Natural killer cell (primary cell): ENCODE results near the gene METTL9. TPM values are rescaled to one million over a fixed set of nuclear protein-coding genes. Genes with fewer than 3 reads are reported as not detected.

Experiments
- ATAC-seq, 3 donors: fragments of 150-1000 bp in 2 of 3; fragments of 200-7000 bp in 1 of 3; cut with Tn5 transposase; 1 replicate in 1 of 3; 2 replicates in 2 of 3; pipeline ENCODE4 v1.10.0; 2021; ENCODE audit warnings: mild to moderate bottlenecking in 2 of 3, moderate library complexity in 2 of 3
- DNase-seq, 2 donors: peaks; one replicate each; pipeline versions ENCODE4 v3.0.0 to v3.0.0-alpha.2; 2013 to 2021; ENCODE audit warnings: mixed read lengths in 1 of 2
- H3K27ac ChIP-seq: one replicate; pipeline ENCODE4 v1.5.1; 2013; ENCODE audit warnings: mild to moderate bottlenecking, low read length
- H3K27me3 ChIP-seq: one replicate; pipeline ENCODE4 v1.6.1; 2013; ENCODE audit warnings: low read length; ENCODE audit not compliant: control insufficient read depth, insufficient read depth
- H3K36me3 ChIP-seq: one replicate; pipeline ENCODE4 v1.6.1; 2013; ENCODE audit warnings: low read length; ENCODE audit not compliant: control insufficient read depth, insufficient read depth
- H3K4me1 ChIP-seq: one replicate; pipeline ENCODE4 v1.6.1; 2013; ENCODE audit warnings: low read length; ENCODE audit not compliant: control insufficient read depth, insufficient read depth
- H3K4me3 ChIP-seq: one replicate; pipeline ENCODE4 v1.5.1; 2013; ENCODE audit warnings: low read length
- H3K9me3 ChIP-seq: one replicate; pipeline ENCODE4 v1.6.1; 2013; ENCODE audit warnings: low read length; ENCODE audit not compliant: control insufficient read depth, insufficient read depth
- H3K27ac Mint-ChIP-seq, 2 donors: one replicate each; pipeline ENCODE4 v1.8.0; 2022; ENCODE audit warnings: mild to moderate bottlenecking in 2 of 2, mixed read lengths in 2 of 2, moderate library complexity in 1 of 2
- H3K27me3 Mint-ChIP-seq, 2 donors: one replicate each; pipeline ENCODE4 v1.8.0; 2022; ENCODE audit warnings: low read depth in 2 of 2, mixed read lengths in 2 of 2
- H3K36me3 Mint-ChIP-seq: one replicate; pipeline ENCODE4 v1.8.0; 2022; ENCODE audit warnings: mixed read lengths
- H3K4me1 Mint-ChIP-seq, 2 donors: one replicate each; pipeline ENCODE4 v1.8.0; 2022; ENCODE audit warnings: mixed read lengths in 2 of 2
- H3K4me3 Mint-ChIP-seq: one replicate; pipeline ENCODE4 v1.8.0; 2022; ENCODE audit warnings: mild to moderate bottlenecking, moderate library complexity, mixed read lengths
- H3K9me3 Mint-ChIP-seq, 2 donors: one replicate each; pipeline ENCODE4 v1.8.0; 2022; ENCODE audit warnings: mixed read lengths in 2 of 2
- WGBS: methylation state at CpG from one replicate; pipeline ENCODE4 v1.1.7; 2013; ENCODE audit warnings: missing lambda C conversion rate; ENCODE audit not compliant: insufficient coverage; 5-methylcytosine and 5-hydroxymethylcytosine counted together
- intact Hi-C: fragments of 100-400 bp; cut with micrococcal nuclease; formaldehyde crosslinking; loops from one replicate; pipeline ENCODE4 v1.14.2; 2022
- total RNA-seq, 4 donors: library from RNA; stranded (reverse); fragments of 120-200 nt in 1 of 4; gene quantifications; one replicate each; pipeline versions ENCODE4 v1.2.3 to v1.2.4, GENCODE V29; 2013 to 2022
- TF ChIP-seq, protein P1 (sequence below): fragments of 200-600 bp; IDR thresholded peaks from one replicate; pipeline ENCODE4 v1.8.0; 2022; ENCODE audit warnings: antibody characterized with exemption

METTL9 gene
- total RNA-seq, 3 donors from 2014 or later (not counting 1 experiment from before 2014, with no cell fraction given): 73.1 to 110 (median 85.1) TPM

DNA sequence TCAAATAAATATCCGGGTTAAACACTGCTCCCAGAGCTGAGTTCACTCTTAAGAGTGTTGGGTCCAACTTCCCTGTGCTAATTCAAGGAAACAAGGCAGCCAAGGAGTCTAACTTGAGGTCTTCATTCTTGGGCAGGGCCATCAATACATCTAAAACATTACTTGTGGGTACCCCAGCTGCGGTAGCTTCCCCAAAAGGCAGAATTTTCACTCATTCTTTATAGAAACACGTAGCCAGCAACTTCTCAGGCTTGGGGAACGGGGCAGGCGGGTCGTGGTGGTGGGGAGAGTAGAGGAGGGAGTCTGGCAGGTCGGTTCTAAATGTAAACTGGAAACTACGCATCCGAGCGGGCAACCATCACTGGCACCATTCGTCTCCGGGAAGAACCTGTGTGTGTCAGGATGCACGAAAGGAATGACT is 666 bp upstream of the METTL9 start:
- Histone ChIP-seq H3K27me3 (no peaks in the 10 kb centered on the region), H3K9me3 (no peaks in the 10 kb centered on the region), H3K4me1 (peaks cover 5% of the 10 kb centered on the region), H3K4me3 (peak overlapping the region; percentile 71), H3K36me3 (no peaks in the 10 kb centered on the region), H3K27ac (peak overlapping the region; percentile 93)
- H3K4me3 Mint-ChIP-seq: peak overlapping the region; percentile 95
- no peaks in the 10 kb centered on the region for H3K36me3 Mint-ChIP-seq
- WGBS: 2% methylated on average over 12 of the region's 13 CpGs
- no peaks in the 10 kb centered on the region for H3K27me3 Mint-ChIP-seq
- ATAC-seq: peak in 1 of 3 donors; percentile 3
- H3K4me1 Mint-ChIP-seq: peaks cover 29 to 42% of the 10 kb centered on the region in 2 donors
- no peaks in the 10 kb centered on the region for H3K9me3 Mint-ChIP-seq
- TF ChIP-seq, protein P1, sequence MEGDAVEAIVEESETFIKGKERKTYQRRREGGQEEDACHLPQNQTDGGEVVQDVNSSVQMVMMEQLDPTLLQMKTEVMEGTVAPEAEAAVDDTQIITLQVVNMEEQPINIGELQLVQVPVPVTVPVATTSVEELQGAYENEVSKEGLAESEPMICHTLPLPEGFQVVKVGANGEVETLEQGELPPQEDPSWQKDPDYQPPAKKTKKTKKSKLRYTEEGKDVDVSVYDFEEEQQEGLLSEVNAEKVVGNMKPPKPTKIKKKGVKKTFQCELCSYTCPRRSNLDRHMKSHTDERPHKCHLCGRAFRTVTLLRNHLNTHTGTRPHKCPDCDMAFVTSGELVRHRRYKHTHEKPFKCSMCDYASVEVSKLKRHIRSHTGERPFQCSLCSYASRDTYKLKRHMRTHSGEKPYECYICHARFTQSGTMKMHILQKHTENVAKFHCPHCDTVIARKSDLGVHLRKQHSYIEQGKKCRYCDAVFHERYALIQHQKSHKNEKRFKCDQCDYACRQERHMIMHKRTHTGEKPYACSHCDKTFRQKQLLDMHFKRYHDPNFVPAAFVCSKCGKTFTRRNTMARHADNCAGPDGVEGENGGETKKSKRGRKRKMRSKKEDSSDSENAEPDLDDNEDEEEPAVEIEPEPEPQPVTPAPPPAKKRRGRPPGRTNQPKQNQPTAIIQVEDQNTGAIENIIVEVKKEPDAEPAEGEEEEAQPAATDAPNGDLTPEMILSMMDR: no peak
- DNase-seq: no peak
- intact Hi-C loops: loop anchor here (1.0 to 5.0 kb wide), 5 partner anchors 42 to 1549 kb away; partner anchors contain the start of genes POLR3E and USP31
- H3K27ac Mint-ChIP-seq: peak overlapping the region; percentile 90 to 92

DNA sequence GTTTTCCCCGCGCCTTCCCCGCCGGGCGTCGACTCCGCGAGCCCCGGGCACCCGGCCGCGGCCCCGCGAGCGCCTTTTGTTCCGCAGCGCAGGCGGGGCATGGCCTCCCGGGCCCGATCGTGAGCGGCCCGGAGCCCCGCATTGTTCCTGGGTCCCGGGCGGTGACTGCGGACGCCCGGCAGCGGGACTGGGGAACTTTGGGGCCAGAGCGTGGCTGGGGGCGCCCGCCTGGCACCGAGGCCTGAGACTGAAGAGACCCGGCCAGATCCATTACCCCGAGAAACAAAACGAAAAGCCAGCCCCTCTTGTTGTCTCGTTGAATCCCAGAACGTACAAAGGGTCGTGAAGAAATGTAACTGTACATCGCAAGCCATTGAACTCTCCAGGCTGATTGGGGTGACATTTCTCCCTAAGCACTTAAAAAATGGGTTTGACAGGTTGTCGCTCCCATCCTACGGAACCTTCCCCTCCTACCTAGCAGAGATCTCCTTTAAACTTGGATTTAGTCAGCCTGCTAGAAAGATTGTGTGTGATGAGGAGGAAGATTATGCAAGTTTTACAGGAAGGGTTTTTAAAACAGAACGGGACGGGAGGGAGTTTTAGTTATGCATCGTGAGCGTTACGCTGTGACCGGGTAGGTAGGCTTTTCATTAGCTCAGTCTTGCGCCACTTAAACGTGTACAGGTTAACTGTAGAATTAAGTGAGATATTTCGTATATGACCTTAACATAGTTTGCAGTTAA is 825 bp downstream of the METTL9 start:
- intact Hi-C loops: no loop called here
- WGBS: under 1% methylated on average over 52 of the region's 52 CpGs
- Histone ChIP-seq H3K9me3 (no peaks in the 10 kb centered on the region), H3K36me3 (no peaks in the 10 kb centered on the region), H3K27me3 (no peaks in the 10 kb centered on the region), H3K27ac (peak overlapping the region; percentile 57), H3K4me3 (peak overlapping the region; percentile 71), H3K4me1 (peaks cover 5% of the 10 kb centered on the region)
- Mint-ChIP-seq H3K4me3 (peak overlapping the region; percentile 92), H3K9me3 (no peaks in the 10 kb centered on the region), H3K27me3 (no peaks in the 10 kb centered on the region), H3K27ac (peak overlapping the region; percentile 81 to 90), H3K4me1 (peaks cover 40 to 51% of the 10 kb centered on the region in 2 donors), H3K36me3 (no peaks in the 10 kb centered on the region)
- peak; percentile 6 to 12 (median 8) for ATAC-seq
- TF ChIP-seq, protein P1: no peak
- DNase-seq: peak in 1 of 2 donors; percentile 61

DNA sequence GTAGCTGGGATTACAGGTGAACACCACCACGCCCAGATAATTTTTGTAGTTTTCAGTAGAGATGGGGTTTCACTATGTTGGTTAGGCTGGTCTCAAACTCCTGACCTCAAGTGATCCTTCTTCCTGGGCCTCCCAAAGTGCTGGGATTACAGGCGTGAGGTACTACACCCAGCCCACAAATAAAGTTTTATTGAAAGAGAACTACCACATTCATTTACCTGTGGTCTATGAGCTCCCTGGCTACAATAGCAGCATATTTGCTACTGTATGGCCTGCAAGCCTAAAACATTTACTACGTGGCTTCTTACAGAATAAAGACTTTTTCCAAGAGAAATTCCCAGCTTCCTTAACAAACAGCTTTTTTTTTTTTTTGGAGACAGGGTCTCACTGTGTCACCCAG is 3.4 kb downstream of the METTL9 start:
- H3K27me3 Mint-ChIP-seq: no peaks in the 10 kb centered on the region
- Histone ChIP-seq H3K4me3 (no peak overlapping the region), H3K4me1 (peaks cover 9% of the 10 kb centered on the region), H3K9me3 (no peaks in the 10 kb centered on the region), H3K27ac (no peak overlapping the region), H3K36me3 (no peaks in the 10 kb centered on the region), H3K27me3 (no peaks in the 10 kb centered on the region)
- ATAC-seq (no peak), DNase-seq (no peak)
- TF ChIP-seq, protein P1: no peak
- 90% methylated on average over 3 of the region's 3 CpGs for WGBS
- H3K36me3 Mint-ChIP-seq: no peaks in the 10 kb centered on the region
- peaks cover 40 to 52% of the 10 kb centered on the region in 2 donors for H3K4me1 Mint-ChIP-seq
- intact Hi-C loops: no loop called here
- no peak overlapping the region for H3K4me3 Mint-ChIP-seq
- no peaks in the 10 kb centered on the region for H3K9me3 Mint-ChIP-seq
- H3K27ac Mint-ChIP-seq: no peak overlapping the region
